IPS-NIHi7 (cell line): ENCODE data around the gene ACOT6.
"Not testable (repeated sequence)": the region's sequence is repeated elsewhere in the genome, so short reads cannot be mapped to it uniquely, and the experiment has no call there.

Experiments
- DNase-seq: peaks from one replicate; pipeline ENCODE4 v3.0.0; 2012; ENCODE audit warnings: mixed read lengths; ENCODE audit errors: extremely low spot score

ACOT6 gene

DNA sequence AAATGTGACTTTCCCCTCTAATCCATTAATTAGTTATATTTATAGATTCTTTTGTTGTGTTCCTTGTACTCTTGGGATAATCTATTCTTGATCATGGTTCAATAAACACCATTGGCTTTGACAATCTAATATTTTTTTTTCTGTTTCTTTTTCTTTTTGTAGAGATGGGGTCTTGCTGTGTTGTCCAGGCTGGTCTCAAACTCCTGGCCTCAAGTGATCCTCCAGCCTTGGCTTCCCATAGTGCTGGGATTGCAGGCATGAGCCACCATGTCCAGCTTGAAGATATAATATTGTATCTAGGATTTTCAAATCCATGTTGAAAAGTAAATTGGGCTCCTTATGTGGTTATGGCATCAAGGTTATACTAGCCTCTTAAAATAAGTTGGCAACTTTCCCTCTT lies 38.7 kb downstream of the ACOT6 start:
- DNase-seq: no peak

DNA sequence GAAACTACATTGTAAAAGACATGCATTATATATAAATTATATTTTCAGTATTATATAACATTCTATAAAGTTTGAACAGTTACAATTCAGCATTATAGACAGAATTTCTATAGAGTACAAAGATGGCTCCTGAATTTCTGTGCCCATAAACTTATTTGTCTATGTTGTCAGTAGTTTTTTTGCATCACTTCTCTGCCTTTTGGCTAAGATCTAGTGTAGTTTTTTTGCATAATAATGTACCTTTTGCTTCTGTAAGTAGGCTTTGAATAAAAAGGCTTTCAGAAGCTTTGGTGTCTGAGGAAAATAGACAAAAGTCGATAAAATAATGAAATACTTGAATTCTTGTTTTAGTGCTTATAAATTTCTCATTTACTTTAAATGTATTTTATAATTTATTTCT lies 43.5 kb downstream of the ACOT6 start:
- no peak for DNase-seq

GRCh38 chr14:73659202-73659601 lies 46.9 kb downstream of the ACOT6 start:
- not testable (repeated sequence) for DNase-seq

DNA sequence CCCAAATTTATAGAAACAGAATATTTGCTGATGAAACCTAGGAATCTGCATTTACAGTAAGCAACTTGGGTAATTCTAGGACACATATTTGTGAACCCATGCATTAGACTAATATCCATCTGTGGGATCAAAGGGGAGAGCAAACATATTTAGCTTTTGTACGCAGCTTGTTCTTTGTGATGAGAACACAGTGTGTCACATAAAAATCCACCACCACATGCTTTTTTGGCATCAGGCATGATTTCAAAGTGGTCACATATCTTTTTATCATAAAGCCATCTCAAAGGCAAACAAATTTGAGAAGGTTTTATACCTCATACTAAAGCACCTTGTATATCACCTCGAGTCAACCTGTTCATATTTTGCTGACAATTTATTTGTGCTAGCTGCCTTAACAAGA lies 48.2 kb downstream of the ACOT6 start:
- DNase-seq: no peak

DNA sequence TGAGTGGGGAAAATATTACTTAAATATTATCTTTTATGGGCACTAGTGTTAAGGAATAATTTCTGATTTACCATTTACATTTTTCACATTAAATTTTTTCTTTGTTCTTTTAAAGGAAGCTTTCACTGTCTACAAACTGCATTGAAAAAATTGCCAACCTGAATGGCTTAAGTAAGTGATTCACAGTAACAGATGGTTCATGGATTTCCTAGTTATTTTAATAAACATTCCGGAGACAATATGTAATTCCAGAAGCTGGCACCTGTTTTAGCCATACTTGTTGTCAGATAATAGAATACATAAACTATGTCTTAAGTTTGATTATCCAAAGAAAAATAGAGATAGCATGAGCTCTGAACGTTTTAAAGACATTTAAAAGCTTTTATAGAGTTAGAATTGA lies 49.6 kb downstream of the ACOT6 start:
- DNase-seq: no peak

- DNase-seq: peak; percentile 38
Observed at GRCh38 chr14:73662487-73662943, 50.2 kb downstream of the ACOT6 start.

- no peak for DNase-seq
Observed at GRCh38 chr14:73663548-73664212, 51.4 kb downstream of the ACOT6 start.

- DNase-seq: no peak
Observed at GRCh38 chr14:73665130-73665529, 52.8 kb downstream of the ACOT6 start.

GRCh38 chr14:73666583-73666982 lies 54.3 kb downstream of the ACOT6 start:
- DNase-seq: no peak

DNA sequence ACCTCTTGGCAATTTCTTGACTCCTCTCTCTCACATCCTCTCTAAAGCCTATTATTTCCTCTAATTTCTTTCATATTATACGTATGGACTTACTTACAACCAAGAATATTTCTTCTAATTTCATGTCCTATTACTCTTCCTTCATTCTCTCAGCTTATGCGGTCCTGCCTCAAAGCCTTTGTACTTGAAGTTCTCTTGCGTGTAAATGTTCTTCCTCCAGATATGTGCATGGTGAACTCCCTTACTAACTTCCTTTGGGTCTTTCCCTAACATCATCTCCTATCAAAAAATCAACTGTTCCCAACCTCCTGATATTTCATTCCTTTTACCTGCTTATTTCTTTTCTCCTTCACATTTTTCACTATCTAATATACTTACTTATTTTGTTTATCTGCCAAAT lies 55.5 kb downstream of the ACOT6 start:
- no peak for DNase-seq
